GM23248 (cell line): ENCODE measurements around the gene MFSD8.
"Not testable (repeated sequence)": the region's sequence is repeated elsewhere in the genome, so short reads cannot be mapped to it uniquely, and the experiment has no call there.

Experiments
- EZH2 ChIP-seq: fragments of 200-600 bp; sonication (generic); IDR thresholded peaks from 2 replicates; pipeline ENCODE4 v1.6.1; 2018; ENCODE audit warnings: antibody characterized with exemption, mild to moderate bottlenecking; ENCODE audit not compliant: insufficient read depth, poor library complexity, severe bottlenecking
- EZH2phosphoT487 ChIP-seq: fragments of 200-600 bp; sonication (generic); IDR thresholded peaks from 2 replicates; pipeline ENCODE4 v1.6.1; 2018; ENCODE audit warnings: antibody characterized with exemption, moderate library complexity, mild to moderate bottlenecking, low read depth; ENCODE audit not compliant: insufficient read depth

GRCh38 chr4:127931836-127932235, 33.1 kb downstream of the MFSD8 start:
- not testable (repeated sequence) for TF ChIP-seq EZH2phosphoT487, EZH2
